Measurements from ENCODE around the gene RNF103. TPM values are rescaled to one million over a fixed set of nuclear protein-coding genes. Genes with fewer than 3 reads are reported as not detected.
"Not testable (repeated sequence)": the region's sequence is repeated elsewhere in the genome, so short reads cannot be mapped to it uniquely, and the experiment has no call there.

Gene RNF103
- total and polyA plus RNA-seq, 9 donors = 24.1 to 55.2 (median 32.4) TPM

DNA sequence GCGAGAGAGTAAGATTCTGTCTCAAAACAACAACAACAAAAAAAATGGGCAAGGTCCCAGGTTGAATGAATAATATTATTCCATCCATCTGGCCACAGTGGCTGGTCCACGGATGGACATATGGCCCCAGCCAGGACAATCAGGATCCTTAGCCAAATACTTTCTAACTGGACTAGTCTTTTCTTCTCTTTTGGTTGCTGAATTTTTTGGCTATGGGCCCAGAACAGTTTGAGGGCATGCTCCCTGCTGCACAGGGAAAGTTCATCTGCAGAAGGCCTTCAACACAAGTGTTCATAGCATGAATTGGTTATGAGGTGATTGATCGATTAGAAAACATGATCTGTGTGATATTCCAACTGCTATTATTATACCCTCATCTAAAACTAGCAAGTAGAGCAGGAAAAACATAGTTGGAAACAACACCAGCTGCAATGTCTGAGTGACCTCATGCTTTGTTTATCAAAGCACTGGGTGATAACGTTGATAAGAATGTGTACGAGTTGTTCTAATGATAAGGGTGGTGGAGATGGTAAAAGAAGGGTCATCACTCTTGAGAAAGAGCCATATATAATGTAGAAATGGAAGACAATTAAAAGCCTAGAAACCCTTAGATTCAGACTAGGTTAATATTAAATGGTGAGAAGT, 47.8 kb upstream of the RNF103 start:
- H3K9me3 ChIP-seq = no peaks in the 10 kb centered on the region
- intact Hi-C loops (cut with DNase I) = no loop called here
- TF ChIP-seq, protein P1, sequence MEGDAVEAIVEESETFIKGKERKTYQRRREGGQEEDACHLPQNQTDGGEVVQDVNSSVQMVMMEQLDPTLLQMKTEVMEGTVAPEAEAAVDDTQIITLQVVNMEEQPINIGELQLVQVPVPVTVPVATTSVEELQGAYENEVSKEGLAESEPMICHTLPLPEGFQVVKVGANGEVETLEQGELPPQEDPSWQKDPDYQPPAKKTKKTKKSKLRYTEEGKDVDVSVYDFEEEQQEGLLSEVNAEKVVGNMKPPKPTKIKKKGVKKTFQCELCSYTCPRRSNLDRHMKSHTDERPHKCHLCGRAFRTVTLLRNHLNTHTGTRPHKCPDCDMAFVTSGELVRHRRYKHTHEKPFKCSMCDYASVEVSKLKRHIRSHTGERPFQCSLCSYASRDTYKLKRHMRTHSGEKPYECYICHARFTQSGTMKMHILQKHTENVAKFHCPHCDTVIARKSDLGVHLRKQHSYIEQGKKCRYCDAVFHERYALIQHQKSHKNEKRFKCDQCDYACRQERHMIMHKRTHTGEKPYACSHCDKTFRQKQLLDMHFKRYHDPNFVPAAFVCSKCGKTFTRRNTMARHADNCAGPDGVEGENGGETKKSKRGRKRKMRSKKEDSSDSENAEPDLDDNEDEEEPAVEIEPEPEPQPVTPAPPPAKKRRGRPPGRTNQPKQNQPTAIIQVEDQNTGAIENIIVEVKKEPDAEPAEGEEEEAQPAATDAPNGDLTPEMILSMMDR (IDR thresholded peaks at IDR 0.05) = no peak
- no peaks in the 10 kb centered on the region for H3K27me3 ChIP-seq
- no peaks in the 10 kb centered on the region for H3K4me1 ChIP-seq (ENCODE audit: insufficient read depth)
- 28 to 34% (median 33%) methylated on average over 5 of the region's 5 CpGs for WGBS, 3 donors
- DNase-seq = no peak
- H3K36me3 ChIP-seq = no peaks in the 10 kb centered on the region
- H3K4me3 ChIP-seq = no peak overlapping the region
- no peak overlapping the region for H3K27ac ChIP-seq

GRCh38 chr2:86669323-86669722, 45.7 kb upstream of the RNF103 start:
- WGBS, 3 donors = 85 to 93% (median 87%) methylated on average over 5 of the region's 5 CpGs
- H3K4me3 ChIP-seq; H3K9me3 ChIP-seq; DNase-seq; H3K27me3 ChIP-seq; H3K27ac ChIP-seq; intact Hi-C loops (cut with DNase I); H3K36me3 ChIP-seq; H3K4me1 ChIP-seq (ENCODE audit: insufficient read depth): not testable (repeated sequence)

DNA sequence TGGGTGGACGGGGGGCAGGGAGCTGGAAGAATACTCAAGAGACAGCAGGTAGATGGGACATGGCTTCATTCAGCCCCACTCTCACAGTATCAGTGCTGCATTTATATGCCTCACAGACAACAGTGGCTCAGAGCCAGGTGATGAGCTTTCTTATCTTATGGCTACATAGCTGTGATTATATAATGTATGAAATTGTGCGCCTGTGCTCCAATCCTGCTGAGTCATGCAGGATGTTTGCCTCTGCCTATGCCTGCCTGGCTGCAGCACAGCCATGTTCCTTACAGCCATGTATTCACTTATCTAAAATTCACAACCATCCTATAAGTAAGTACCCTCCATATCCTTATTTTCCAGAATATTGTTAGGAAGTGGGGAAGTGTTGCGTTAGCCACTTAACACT, 37.7 kb upstream of the RNF103 start:
- H3K27me3 ChIP-seq = no peaks in the 10 kb centered on the region
- H3K36me3 ChIP-seq = no peaks in the 10 kb centered on the region
- H3K27ac ChIP-seq = no peak overlapping the region
- H3K4me3 ChIP-seq = no peak overlapping the region
- H3K4me1 ChIP-seq (ENCODE audit: insufficient read depth) = no peaks in the 10 kb centered on the region
- TF ChIP-seq POLR2A (IDR thresholded peaks at IDR 0.05) = no peak
- peaks cover 0 to 4% of the 10 kb centered on the region in 2 donors for H3K9me3 ChIP-seq
- no peak for DNase-seq
- WGBS, 3 donors = 89 to 96% (median 96%) methylated on average over 3 of the region's 3 CpGs
- intact Hi-C loops (cut with DNase I) = no loop called here

- H3K27ac ChIP-seq = no peak overlapping the region
- no peaks in the 10 kb centered on the region for H3K36me3 ChIP-seq
- H3K9me3 ChIP-seq = no peaks in the 10 kb centered on the region
- no peaks in the 10 kb centered on the region for H3K27me3 ChIP-seq
- no peak for DNase-seq
- no peak for TF ChIP-seq POLR2A (IDR thresholded peaks at IDR 0.05)
- TF ChIP-seq, protein P1 (IDR thresholded peaks at IDR 0.05) = no peak
- TF ChIP-seq EP300 (IDR thresholded peaks at IDR 0.05) = no peak
- intact Hi-C loops (cut with DNase I) = no loop called here
- H3K4me1 ChIP-seq (ENCODE audit: insufficient read depth) = no peaks in the 10 kb centered on the region
- H3K4me3 ChIP-seq = no peak overlapping the region
Observed at GRCh38 chr2:86650188-86650587, 26.5 kb upstream of the RNF103 start.

DNA sequence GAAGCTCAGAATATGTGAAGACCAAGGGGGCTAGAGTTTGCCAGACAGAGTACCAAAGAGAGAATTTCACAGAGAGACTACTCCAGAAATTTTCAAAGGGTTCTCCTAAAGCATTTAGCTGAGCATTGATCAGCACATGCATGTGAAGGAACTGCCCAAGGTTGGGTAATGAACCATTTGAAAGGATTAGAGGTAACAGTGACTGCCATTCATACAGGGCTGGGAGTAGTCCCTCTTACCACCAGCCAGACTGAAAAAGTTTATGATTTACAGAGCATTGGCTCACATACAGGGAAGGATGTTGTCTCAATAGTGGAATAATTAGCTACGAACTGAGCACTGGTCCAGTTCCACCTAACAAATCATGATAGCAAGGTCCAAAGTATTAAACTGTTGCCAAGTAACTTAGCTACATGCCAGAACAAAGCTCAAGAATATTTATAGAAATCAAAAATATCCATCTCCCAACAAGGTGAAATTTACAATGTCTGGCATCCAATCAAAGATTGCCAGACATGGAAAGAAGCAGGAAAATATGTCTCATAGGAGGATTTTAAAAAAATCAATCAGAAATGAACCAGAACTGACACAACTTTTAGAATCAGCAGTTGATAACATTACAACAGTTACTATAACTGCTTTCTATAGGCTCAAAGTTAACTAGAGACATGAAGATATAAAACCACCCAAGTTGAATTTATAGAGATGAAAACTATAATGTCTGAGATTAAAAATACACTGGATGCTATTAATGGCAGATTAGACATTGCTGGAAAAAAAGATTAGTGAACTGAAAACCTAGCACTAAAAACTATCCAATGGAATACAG, 25.7 kb upstream of the RNF103 start:
- Histone ChIP-seq H3K27me3 (no peaks in the 10 kb centered on the region), H3K4me1 (ENCODE audit: insufficient read depth) (no peaks in the 10 kb centered on the region), H3K27ac (no peak overlapping the region), H3K36me3 (no peaks in the 10 kb centered on the region), H3K4me3 (no peak overlapping the region), H3K9me3 (no peaks in the 10 kb centered on the region)
- intact Hi-C loops (cut with DNase I) = no loop called here
- no peak for TF ChIP-seq EP300 (IDR thresholded peaks at IDR 0.05)
- TF ChIP-seq, protein P1 (IDR thresholded peaks at IDR 0.05) = no peak
- no peak for TF ChIP-seq POLR2A (IDR thresholded peaks at IDR 0.05)
- 44 to 84% (median 76%) methylated on average over 1 of the region's 1 CpG for WGBS, 3 donors
- DNase-seq = no peak

Measured in ovary (tissue), 9 donors.